RKO (cell line): Measurements from ENCODE around the gene AHRR.
"Not testable (repeated sequence)": the region's sequence is repeated elsewhere in the genome, so short reads cannot be mapped to it uniquely, and the experiment has no call there.

ENCODE experiments used
- DNase-seq: peaks from one replicate; pipeline ENCODE4 v3.0.0-alpha.2; 2016; ENCODE audit warnings: low spot score

Gene AHRR

GRCh38 chr5:475704-476101 is 154.2 kb downstream of the AHRR start:
- DNase-seq = no peak

DNA sequence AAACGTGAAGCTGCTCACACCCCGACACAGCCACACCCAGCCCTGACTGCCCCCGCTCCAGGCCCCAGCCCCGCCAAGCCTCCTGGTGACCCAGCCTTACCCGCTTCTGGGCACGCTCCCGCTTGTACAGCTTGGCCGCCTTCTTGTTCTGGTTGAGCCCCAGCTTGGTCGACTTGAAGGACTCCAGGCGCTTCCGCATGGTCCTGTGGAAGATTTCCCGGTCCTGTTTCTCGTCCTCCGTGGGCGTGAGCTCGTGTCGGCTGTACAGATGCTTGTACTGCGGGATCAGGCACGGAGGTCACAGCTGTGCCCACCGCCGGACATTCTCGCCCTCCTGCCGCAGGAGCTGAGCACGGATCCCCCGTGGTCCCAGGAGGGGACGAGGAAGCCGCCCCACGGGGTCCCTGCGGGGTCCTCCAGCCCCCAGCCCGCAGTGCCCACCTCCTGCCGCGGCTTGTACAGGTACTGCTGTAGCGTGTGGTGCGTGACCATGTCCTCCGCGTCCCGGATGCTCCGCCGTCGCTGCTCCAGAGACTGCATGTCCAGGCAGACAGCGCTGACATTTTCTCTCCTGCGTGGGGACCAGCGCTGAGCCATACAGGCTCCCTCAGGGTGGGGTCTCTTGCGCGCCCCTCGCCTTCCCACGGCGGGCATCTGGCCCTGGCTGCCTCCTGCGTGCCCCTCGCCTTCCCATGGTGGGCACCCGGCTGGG is 154.7 kb downstream of the AHRR start:
- no peak for DNase-seq

- DNase-seq = no peak
Observed at GRCh38 chr5:476814-477175, 155.3 kb downstream of the AHRR start.

DNA sequence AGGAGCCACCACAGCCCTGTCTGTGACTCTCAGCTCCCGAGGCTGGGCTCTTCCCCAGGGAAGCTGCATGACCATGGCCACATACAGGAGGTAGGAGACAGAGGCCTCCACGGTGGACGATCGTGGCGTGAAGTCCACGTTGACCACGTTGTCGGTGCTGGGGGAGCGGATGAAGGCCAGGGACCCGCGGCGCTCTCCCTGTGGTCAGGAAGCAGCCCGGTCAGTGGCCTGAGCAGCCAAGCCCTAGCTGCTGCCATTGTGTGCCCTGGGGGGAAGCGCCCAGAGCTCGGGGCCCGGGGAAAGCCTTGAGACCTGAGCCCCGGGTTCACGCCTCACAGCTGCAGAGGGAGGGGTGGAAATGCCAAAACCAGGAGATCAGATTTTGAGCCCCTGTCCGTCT is 155.7 kb downstream of the AHRR start:
- DNase-seq = no peak

DNA sequence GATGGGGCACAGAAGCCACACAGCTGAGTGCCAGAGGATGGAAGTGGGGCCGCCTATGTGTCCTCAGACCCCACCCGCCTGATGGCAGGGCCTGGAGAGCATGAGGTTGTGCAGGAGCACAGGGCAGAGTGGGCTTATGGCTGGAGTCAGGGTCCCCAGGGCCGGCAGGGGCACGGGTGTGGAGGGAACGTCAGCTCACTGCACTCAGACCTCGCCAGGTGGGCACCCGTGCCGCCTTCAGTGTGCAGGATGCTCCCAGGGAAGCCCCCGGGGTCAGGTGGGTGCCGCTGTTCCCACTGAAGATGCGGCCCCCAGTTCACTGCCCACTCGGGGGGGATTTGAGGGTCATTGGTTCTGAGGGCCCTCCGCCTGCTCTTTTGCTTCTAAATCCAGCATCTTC is 156.4 kb downstream of the AHRR start:
- no peak for DNase-seq

DNA sequence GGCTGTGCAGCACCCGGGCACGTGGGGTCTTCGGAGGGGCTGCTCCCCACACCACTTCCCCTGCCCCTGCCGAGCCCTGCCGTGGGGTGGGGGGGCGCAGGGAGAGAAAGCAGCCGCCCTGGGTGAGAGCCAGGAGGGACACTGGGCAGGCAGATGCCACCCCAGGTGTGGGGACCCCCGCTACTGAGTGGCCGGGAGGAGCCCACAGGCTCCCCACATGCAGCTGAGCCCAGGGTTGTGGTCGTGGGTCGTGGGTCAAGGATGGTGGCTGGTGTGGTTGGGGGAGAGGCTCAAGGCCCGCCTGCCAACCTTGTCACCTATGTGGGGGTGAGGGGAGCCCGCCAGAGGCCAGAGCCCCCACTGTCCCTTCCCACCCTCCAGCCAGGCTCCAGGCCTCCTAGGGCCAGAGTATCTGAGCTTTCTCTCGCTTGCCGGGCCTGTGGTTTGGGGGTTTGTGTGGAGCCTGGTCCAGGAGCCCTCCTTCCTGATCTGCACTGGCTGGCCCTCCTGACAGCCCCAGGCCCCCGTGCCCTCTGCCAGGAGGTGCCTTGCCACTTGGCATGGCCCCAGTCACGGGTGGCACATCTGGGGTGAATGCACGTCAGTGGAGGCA is 157.0 kb downstream of the AHRR start:
- DNase-seq = no peak

GRCh38 chr5:478982-479535 is 157.5 kb downstream of the AHRR start:
- DNase-seq = no peak

- no peak for DNase-seq
Observed at GRCh38 chr5:479566-480319, 158.2 kb downstream of the AHRR start.

DNA sequence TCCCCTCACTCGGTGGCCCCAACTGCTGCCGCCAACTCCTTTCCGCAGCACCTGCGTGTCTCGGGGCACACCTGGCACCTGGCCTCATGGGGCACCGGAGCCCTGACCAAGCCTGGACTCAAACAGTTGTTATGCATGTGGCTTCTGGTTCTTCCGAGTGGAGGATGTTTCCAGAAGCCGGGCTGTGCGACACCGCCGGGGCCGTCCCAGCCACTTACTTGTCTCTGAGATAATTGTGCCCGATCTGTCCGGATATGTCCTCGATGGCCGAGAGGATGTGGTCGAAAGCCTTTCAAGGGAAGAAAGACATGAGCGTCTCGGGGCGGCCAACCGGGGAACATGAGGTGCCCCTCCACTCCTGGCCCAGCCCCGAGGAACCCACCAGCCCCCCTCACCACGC is 159.8 kb downstream of the AHRR start:
- DNase-seq = no peak

DNA sequence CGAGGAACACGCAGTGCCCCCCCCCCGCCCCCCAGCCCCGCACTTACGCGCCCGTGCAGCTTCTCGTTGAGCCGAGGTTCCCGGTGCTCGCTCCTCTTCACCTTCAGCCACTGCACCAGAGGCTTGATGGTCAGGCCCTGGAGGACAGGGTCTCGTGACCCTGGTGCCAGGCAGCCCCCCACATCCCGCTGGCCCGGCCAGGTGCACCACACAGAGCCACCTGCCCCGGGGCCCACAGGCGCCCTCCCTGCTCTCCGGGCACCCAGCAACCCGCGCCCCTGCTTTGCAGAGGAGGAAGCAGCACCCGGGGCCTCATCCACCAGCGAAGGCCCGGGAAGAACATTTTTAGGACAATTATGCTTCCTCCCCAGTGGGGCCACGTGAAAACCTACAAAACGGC is 160.5 kb downstream of the AHRR start:
- DNase-seq = no peak

GRCh38 chr5:482506-482905 is 161.0 kb downstream of the AHRR start:
- DNase-seq = no peak

GRCh38 chr5:483011-483410 is 161.5 kb downstream of the AHRR start:
- no peak for DNase-seq

DNA sequence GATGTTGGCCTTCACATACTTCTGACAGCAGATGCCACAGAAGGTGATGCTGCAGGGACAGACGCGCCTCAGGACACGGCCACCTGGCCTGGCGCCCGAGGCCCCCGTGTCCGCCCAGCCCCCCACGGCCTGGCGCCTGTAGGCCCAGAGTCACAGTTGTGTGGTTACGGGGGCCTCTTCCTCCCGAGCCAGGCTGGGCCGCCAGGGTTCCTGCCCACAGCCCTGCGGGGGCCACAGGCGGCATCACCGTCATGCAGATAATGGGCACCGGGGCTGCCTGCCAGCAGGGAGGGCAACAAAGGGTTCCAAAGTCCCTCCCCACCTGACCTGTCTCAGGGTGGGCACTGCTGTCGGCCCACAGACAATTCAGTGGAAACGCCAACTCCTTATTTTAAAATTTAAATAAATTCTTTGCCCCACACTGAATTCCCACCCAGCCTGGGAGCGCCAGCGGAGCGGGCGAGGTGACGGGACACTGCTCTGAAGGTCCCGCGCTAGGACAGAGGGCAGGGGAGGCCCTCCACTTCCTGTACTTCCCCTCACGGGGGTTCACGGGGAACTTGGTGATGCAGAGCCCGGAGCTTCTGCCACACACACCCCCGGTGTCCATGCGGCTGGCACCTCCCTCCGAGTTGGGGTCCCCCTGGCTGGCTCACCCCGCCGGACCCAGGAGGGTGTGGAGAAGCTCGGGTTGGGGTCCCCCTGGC is 162.1 kb downstream of the AHRR start:
- no peak for DNase-seq

DNA sequence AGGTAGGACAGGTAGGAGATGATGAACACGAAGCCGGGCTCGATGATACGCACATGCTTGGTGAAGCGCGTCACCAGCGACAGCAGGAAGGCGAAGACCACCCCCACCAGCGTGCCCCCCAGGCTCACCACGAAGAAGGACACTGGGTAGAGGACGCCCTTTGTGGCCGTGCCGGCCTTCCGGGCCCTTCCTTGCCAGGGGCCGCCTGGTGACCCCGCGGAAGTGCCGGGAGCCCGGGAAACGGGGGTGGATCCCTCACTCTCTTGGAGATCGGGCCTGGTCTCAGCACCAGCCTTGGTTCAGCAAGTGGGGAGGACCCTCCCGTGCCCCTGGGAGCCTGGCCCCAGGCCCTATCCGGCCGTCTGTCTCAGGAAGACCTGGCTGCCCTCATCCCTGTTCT is 163.0 kb downstream of the AHRR start:
- no peak for DNase-seq

- no peak for DNase-seq
Observed at GRCh38 chr5:485113-485945, 163.8 kb downstream of the AHRR start.

- DNase-seq = no peak
Observed at GRCh38 chr5:485946-486491, 164.5 kb downstream of the AHRR start.

GRCh38 chr5:486597-486996 is 165.1 kb downstream of the AHRR start:
- not testable (repeated sequence) for DNase-seq
